ENCODE results near the gene OR10H5.

DNA sequence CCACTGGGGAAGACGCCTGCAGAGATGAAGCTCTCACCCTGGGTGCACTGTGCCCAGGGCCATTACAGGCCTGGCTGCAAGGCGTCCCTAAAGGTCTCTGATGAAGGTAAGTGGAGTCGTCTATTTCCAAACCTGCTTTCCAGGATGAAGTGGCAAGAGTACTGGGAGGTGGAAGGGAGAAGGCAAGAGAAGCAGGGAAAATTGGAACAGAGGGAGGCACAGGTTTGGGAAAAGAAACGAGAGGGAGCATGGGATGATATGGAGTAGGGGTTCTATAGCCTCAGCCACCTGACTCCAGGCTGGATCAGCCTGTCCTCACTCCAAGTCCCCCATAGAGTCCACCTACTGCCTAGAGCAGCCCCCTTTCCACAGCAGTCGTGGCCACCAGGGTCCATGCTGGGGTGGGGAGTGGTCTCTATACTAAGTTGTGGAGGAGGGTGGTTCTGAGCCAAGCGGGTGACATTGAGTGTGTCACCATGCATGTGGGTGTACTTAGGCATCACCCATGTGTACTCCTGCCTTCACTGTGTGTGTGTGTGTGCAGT lies at the start of gene OR10H5:
- TF ChIP-seq POLR2AphosphoS5 (IDR thresholded peaks at IDR 0.05; ENCODE audit: low read depth, low read length) (no peak), POLR2A (IDR thresholded peaks at IDR 0.05; ENCODE audit: low read depth, low read length) (no peak), TAF1 (IDR thresholded peaks at IDR 0.05; ENCODE audit: borderline replicate concordance, low read depth, low read length) (no peak)
